ENCODE results near the gene KCNE2.
"Not testable (repeated sequence)": the region's sequence is repeated elsewhere in the genome, so short reads cannot be mapped to it uniquely, and the experiment has no call there.

Gene KCNE2

DNA sequence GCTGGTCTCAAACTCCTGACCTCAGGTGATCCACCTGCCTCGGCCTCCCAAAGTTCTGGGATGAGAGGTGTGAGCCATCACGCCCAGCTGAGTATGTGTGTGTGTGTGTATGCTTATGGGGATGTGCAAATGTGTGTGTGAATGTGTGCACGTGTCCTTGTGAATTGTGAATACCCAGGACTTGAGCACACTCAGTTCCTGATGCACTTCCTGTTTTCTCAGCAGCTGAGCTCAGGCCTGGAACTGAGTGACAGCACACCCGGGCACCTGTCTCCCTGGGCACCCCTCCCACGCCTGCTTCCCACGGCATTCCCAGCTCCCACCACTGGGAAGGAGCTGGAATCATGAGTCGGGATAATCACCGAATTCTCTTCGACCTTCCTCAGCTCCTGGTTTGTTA lies 43.5 kb downstream of the KCNE2 start:
- not testable (repeated sequence) for DNase-seq (ENCODE audit: low read depth)

DNA sequence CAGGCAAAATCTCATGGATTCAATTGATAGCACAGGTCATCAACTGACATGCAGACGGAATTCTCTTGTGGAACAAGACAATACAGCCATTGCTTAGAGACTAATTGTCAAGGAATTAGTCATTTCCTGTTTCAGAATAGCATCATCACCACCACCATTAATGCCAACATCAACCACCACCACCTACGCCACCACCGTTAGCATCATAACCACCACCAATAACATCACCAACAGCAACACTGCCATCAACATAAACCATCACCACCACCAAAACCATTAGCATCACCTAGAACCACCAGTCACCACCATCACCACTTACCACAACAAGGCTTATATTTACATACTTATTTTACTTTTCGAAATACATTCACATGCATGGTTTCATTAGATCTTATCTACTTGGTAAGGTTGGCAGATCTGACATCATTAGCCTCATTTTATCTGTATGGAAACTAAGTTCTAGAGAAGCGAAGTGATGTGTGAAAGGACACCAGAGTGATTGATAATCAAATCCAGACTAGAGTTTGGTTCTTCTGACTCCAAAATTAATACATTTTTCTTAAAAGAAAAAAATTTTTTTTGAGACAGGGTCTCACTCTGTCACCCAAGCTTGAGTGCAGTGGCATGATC lies 53.8 kb downstream of the KCNE2 start:
- not testable (repeated sequence) for DNase-seq (ENCODE audit: low read depth)
